C4-2B (cell line): Measurements from ENCODE around the gene CCL14.

ENCODE experiments used
- H3K27ac ChIP-seq: fragments of 450-650 bp; 2 replicates; pipeline ENCODE4 v1.5.1; 2017
- ZFX ChIP-seq: fragments of 450-650 bp; IDR thresholded peaks from 2 replicates; pipeline ENCODE4 v1.6.1; 2017
- TF ChIP-seq, protein P1 (sequence below): fragments of 450-650 bp; conservative IDR thresholded peaks from 2 replicates; pipeline ENCODE4 v1.5.1; 2017; ENCODE audit warnings: mild to moderate bottlenecking

Gene CCL14

DNA sequence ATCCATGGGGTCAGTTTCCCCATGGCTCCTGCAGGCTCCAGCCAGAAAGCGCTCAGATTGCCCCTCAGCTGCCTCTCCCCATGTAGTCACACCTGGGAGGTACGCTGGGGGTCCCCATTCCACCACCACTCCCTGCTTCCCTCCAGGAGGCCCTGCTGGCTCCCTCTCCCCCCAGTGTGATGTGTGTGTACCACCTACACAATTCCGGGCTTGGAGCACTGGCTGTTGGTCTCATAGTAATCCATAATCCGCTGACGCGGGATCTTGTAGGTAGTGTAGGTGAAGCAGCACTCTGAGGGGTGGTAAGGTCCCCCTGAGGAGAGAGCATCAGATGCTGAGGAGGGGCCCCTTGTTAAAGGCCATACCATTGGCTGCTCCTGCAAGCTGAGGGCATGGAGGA is 2.4 kb downstream of the CCL14 start:
- TF ChIP-seq ZFX = no peak
- TF ChIP-seq, protein P1, sequence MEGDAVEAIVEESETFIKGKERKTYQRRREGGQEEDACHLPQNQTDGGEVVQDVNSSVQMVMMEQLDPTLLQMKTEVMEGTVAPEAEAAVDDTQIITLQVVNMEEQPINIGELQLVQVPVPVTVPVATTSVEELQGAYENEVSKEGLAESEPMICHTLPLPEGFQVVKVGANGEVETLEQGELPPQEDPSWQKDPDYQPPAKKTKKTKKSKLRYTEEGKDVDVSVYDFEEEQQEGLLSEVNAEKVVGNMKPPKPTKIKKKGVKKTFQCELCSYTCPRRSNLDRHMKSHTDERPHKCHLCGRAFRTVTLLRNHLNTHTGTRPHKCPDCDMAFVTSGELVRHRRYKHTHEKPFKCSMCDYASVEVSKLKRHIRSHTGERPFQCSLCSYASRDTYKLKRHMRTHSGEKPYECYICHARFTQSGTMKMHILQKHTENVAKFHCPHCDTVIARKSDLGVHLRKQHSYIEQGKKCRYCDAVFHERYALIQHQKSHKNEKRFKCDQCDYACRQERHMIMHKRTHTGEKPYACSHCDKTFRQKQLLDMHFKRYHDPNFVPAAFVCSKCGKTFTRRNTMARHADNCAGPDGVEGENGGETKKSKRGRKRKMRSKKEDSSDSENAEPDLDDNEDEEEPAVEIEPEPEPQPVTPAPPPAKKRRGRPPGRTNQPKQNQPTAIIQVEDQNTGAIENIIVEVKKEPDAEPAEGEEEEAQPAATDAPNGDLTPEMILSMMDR = no peak
- no peak overlapping the region for H3K27ac ChIP-seq

DNA sequence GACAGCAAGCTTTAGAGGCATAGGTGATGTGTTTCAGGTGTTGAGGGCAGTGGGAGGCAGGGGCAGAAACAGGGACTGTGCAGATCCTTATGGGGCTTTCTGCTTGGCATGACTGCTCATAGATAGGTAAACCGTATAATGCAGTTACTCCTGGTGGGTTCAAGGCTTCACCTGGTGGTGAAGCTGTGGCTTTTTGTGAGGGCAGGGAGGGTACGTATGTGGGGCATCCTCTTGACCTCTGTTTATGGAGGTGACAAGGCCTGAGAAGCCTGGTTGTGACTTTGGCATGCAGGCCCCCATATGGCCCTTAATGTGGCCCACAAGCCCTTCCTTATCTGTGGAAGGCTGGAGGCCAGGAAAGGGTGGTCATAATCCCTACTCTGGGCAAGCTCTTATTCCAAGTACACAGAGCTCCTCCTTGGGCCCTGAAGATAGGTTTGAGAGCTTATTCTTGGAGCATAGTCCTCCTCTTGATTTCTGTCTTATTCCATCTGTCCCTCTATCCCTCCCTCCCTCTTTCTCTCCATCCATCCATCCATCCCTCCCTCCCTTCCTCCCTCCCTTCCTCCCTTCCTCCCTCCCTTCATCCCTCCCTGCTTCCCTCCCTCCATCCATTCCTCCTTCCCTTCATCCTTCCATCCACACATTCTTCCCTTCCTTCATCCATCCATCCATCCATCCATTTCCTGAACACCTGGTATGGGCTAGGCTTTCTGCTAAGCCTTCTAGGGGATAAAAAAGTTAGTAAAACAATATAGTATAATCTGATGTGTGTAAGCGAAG is 3.9 kb downstream of the CCL14 start:
- no peak overlapping the region for H3K27ac ChIP-seq
- no peak for TF ChIP-seq ZFX
- TF ChIP-seq, protein P1 = no peak; the same call in 1 of the 2 replicates

DNA sequence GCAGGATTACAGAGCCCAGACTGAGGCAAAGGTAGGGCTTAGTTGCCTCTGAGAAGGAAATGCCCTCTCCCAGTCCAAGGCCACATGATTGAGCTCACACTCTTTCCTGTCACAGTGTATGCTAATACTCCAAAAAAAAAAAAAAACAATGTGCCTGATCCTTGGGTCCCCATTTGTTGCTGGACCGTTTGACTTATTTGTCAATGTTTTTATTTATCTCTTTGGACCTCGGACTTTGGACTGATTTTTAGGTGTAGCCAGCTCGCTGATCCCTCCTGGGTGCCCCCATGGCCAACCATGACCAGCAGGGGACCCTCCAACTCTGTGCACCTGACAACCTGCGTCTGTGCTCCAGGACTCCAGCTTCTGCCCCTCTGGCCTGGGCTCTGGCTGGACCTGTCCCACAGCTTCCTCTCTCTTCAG is 4.6 kb downstream of the CCL14 start:
- TF ChIP-seq, protein P1 = peak; percentile 23
- no peak for TF ChIP-seq ZFX

DNA sequence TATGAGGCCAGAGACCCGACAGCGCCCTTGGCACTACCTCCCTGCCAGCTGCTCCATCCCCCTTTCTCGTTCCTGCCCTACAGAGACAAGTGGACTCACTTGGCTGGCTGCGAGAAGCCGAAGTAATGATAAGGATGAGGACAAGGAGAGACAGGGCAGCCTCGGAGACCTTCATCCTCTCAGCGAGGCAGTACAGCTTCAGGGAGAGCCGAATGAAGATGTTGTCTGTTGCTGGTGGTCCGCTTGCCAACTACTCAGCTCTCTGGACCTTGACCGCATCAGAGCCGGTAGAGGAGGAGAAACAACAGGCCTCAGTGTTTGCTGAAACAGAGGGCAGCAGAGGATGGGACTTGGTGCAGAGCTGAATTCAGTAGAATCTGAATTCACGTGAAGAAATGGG is 5.3 kb downstream of the CCL14 start, which contains the start of gene CCL16:
Gene CCL16 (minus strand): TSS at position 252 of the 400 bp plus-strand sequence. CDS start 77 bp downstream, at position 175.
- TF ChIP-seq, protein P1 = no peak
- TF ChIP-seq ZFX = no peak
- no peak within 1 kb of the TSS for H3K27ac ChIP-seq

More for the DNA sequence above, 4.6 kb downstream of the CCL14 start:
- no peak overlapping the region for H3K27ac ChIP-seq

DNA sequence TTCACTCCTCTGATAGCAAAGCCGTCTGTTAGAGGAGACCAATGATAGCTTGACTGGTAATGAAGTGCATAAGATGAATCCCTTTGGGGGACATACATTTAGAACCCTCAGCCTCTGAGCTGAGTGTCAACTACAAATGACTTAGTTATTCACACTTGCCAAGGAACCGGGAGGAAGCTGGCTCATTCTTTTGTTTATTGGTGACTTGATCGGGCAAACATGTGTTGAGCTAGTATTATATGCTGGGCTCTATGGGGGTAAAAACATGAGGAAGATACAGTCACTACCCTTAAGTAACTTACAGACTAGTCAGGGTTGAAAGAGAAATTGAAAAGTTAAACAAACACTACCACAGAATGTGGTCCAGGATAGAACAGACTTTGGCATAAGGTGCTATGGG is 8.2 kb downstream of the CCL14 start:
- no peak overlapping the region for H3K27ac ChIP-seq
- TF ChIP-seq, protein P1 = no peak
- TF ChIP-seq ZFX = no peak

DNA sequence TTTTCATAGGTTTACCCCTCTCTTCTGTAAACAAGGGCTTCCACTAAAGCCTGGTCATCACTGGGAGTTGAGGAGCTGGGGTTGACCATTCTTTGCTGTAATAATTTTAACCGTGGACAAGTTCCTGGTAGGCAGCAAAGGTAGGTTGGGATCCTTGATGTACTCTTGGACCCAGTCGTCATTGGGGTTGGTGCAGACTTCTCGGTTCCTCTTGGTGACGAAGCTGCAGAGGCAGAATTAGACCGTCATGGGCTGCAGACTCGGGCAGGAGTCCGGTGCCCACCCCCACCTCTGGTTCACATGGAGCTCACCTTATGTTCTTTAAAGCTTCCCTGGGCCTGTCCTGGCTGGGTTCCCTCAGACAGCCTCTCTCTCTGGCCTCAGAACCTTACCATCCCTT is 9.0 kb downstream of the CCL14 start:
- no peak overlapping the region for H3K27ac ChIP-seq
- TF ChIP-seq, protein P1 = no peak

DNA sequence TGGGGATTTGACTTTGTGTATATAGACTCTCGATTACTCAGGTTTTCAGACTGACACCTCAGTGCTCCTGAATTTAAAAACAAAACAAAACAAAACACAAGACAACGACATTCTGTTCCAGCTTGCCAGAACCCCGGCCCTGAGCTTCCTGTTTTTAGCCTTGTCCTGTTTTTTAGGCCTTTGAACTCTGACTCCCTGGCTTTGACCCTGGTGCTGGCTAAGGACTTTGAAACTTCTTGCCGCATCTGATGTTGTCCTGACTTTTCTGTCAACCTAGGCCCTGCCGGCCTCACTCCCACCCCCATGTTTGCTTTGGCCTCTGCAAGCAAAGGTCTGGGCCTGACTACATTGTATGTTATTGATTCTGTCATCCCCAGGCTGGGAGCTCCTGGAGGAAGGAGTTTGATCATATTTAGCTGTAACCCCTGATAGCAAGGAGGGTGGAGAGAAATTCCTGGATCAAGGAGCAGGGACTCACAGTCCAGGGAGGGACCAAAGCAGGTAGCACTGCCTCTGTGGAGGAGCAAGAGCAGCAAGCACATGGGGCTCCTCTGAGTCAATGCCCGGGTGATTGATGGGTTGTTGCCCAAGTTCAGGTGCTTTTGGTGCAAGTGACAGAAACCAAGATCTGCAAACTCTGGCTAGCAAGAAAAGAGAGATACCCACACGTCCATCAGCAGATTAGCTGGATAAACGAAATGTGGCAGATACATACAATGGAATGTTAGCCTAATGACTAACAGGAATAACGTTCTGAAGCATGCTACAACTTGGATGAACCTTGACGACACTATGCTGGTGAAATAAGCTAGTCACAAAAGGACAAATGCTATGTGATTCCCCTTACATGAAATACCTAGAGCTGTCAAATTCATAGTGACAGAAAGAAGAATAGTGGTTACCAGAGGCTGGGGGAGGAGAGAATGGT is 12.9 kb downstream of the CCL14 start:
- no peak for TF ChIP-seq ZFX
- TF ChIP-seq, protein P1 = no peak
- H3K27ac ChIP-seq = no peak overlapping the region
